ENCODE data around the gene MOV10L1. TPM values are rescaled to one million over a fixed set of nuclear protein-coding genes. Genes with fewer than 3 reads are reported as not detected.
A peak's percentile ranks its signal among the peaks of the same experiment; 100 is the strongest.

Gene MOV10L1
- total RNA-seq, 3 donors from 2014 or later, result 0.29 to 1.0 (median 0.49) TPM

- Histone ChIP-seq H3K9me3 (no peaks in the 10 kb centered on the region), H3K36me3 (ENCODE audit: low read depth) (no peaks in the 10 kb centered on the region), H3K4me1 (ENCODE audit: low read depth) (peaks cover 15% of the 10 kb centered on the region), H3K4me3 (no peak overlapping the region)
- DNase-seq (no peak), ATAC-seq (no peak)
- intact Hi-C loops (cut with DNase I, micrococcal nuclease), result no loop called here
- TF ChIP-seq CTCF (IDR thresholded peaks at IDR 0.05), result no peak
Observed at GRCh38 chr22:50198624-50199017, 108.8 kb downstream of the MOV10L1 start.

- no peak for ATAC-seq
- H3K9me3 ChIP-seq, result no peaks in the 10 kb centered on the region
- H3K4me3 ChIP-seq, result no peak overlapping the region
- TF ChIP-seq CTCF (IDR thresholded peaks at IDR 0.05), result no peak
- H3K4me1 ChIP-seq (ENCODE audit: low read depth), result peaks cover 15% of the 10 kb centered on the region
- intact Hi-C loops (cut with DNase I, micrococcal nuclease), result no loop called here
- no peaks in the 10 kb centered on the region for H3K36me3 ChIP-seq (ENCODE audit: low read depth)
- no peak for DNase-seq
Observed at GRCh38 chr22:50199251-50199721, 109.5 kb downstream of the MOV10L1 start.

- DNase-seq, result no peak
- H3K4me1 ChIP-seq (ENCODE audit: low read depth), result peaks cover 15% of the 10 kb centered on the region
- no peaks in the 10 kb centered on the region for H3K9me3 ChIP-seq
- peak; percentile 8 for ATAC-seq
- H3K36me3 ChIP-seq (ENCODE audit: low read depth), result no peaks in the 10 kb centered on the region
- no peak for TF ChIP-seq CTCF (IDR thresholded peaks at IDR 0.05)
- peak overlapping the region; percentile 72 for H3K4me3 ChIP-seq
- intact Hi-C loops (cut with DNase I, micrococcal nuclease), result no loop called here
Observed at GRCh38 chr22:50199829-50200460, 110.1 kb downstream of the MOV10L1 start.

GRCh38 chr22:50200461-50201190 lies 110.8 kb downstream of the MOV10L1 start, which contains the start of gene SELENOO:
Gene SELENOO (plus strand): TSS chr22:50201011. CDS start chr22:50201037, 26 bp downstream.
- Histone ChIP-seq H3K36me3 (ENCODE audit: low read depth) (no peaks in the 10 kb centered on the region), H3K4me1 (ENCODE audit: low read depth) (peaks cover 15% of the 10 kb centered on the region), H3K9me3 (no peaks in the 10 kb centered on the region), H3K4me3 (peak within 1 kb of the TSS; percentile 72)
- DNase-seq (peak; percentile 93 to 96 (median 95)), ATAC-seq (peak; percentile 93)
- intact Hi-C loops (cut with DNase I, micrococcal nuclease), result no loop called here
- no peak for TF ChIP-seq CTCF (IDR thresholded peaks at IDR 0.05)

- Histone ChIP-seq H3K4me3 (peak overlapping the region; percentile 72), H3K4me1 (ENCODE audit: low read depth) (peaks cover 15% of the 10 kb centered on the region), H3K36me3 (ENCODE audit: low read depth) (no peaks in the 10 kb centered on the region), H3K9me3 (no peaks in the 10 kb centered on the region)
- no peak for DNase-seq
- TF ChIP-seq CTCF (IDR thresholded peaks at IDR 0.05), result no peak
- peak; percentile 44 for ATAC-seq
- intact Hi-C loops (cut with DNase I, micrococcal nuclease), result no loop called here
Observed at GRCh38 chr22:50201191-50202129, 111.7 kb downstream of the MOV10L1 start.
